Keratinocyte (primary cell): ENCODE results near the gene EPS8L2. TPM values are rescaled to one million over a fixed set of nuclear protein-coding genes. Genes with fewer than 3 reads are reported as not detected.

ENCODE experiments used
- DNase-seq: peaks from one replicate; pipeline ENCODE4 v3.0.0-alpha.2; 2011; ENCODE audit warnings: low read depth, missing footprints, low spot score
- FAIRE-seq: peaks from 2 replicates; lab custom pipeline; 2011; peaks lifted over from hg19 to GRCh38; lab: Jason Lieb, UNC
- H2AFZ ChIP-seq: 2 replicates; pipeline ENCODE4 v1.6.0; 2012; ENCODE audit warnings: low read length, control low read depth, inconsistent platforms; ENCODE audit not compliant: control insufficient read depth
- H3K27ac ChIP-seq: 2 replicates; pipeline ENCODE4 v1.5.1; 2011; ENCODE audit warnings: low read length; ENCODE audit not compliant: control insufficient read depth, insufficient read depth
- H3K27me3 ChIP-seq: 3 replicates; pipeline ENCODE4 v1.6.0; 2011; ENCODE audit warnings: low read length; ENCODE audit not compliant: control insufficient read depth, insufficient read depth; ENCODE audit errors: extremely low read depth
- H3K36me3 ChIP-seq, 2 experiments: 2 replicates in 1 of 2; 3 replicates in 1 of 2; pipeline ENCODE4 v1.5.1; 2011; ENCODE audit warnings: low read length in 2 of 2, mild to moderate bottlenecking in 1 of 2; ENCODE audit not compliant: control insufficient read depth in 2 of 2, insufficient read depth in 2 of 2; ENCODE audit errors: extremely low read depth in 1 of 2
- H3K4me1 ChIP-seq: 3 replicates; pipeline ENCODE4 v1.5.1; 2011; ENCODE audit warnings: low read length; ENCODE audit not compliant: control insufficient read depth, insufficient read depth; ENCODE audit errors: extremely low read depth
- H3K4me2 ChIP-seq: 3 replicates; pipeline ENCODE4 v1.6.0; 2011; ENCODE audit warnings: low read depth, low read length; ENCODE audit not compliant: control insufficient read depth, insufficient read depth; ENCODE audit errors: extremely low read depth
- H3K4me3 ChIP-seq, 3 experiments: fragments of 200-600 bp in 1 of 3; sonication (generic) in 1 of 3; 2 replicates in 2 of 3; 3 replicates in 1 of 3; pipeline ENCODE4 v1.5.1; 2011 to 2016; ENCODE audit warnings: low read length in 3 of 3, mild to moderate bottlenecking in 3 of 3, control low read depth in 2 of 3, inconsistent platforms in 1 of 3, low read depth in 1 of 3, mixed read lengths in 1 of 3, mixed run types in 1 of 3, moderate library complexity in 1 of 3; ENCODE audit not compliant: control insufficient read depth in 2 of 3, insufficient read depth in 2 of 3; ENCODE audit errors: extremely low read depth in 1 of 3
- H3K79me2 ChIP-seq: 2 replicates; pipeline ENCODE4 v1.6.0; 2012; ENCODE audit warnings: low read length; ENCODE audit not compliant: control insufficient read depth, insufficient read depth
- H3K9ac ChIP-seq: 3 replicates; pipeline ENCODE4 v1.6.0; 2011; ENCODE audit warnings: low read length; ENCODE audit not compliant: control insufficient read depth, insufficient read depth; ENCODE audit errors: extremely low read depth
- H3K9me1 ChIP-seq: 3 replicates; pipeline ENCODE4 v1.6.0; 2011; ENCODE audit warnings: low read length; ENCODE audit not compliant: control insufficient read depth, insufficient read depth; ENCODE audit errors: extremely low read depth
- H3K9me3 ChIP-seq: 2 replicates; pipeline ENCODE4 v1.5.1; 2012; ENCODE audit warnings: low read depth, low read length; ENCODE audit not compliant: control insufficient read depth
- H4K20me1 ChIP-seq: 3 replicates; pipeline ENCODE4 v1.6.0; 2011; ENCODE audit warnings: low read length; ENCODE audit not compliant: control insufficient read depth, insufficient read depth; ENCODE audit errors: extremely low read depth
- CTCF ChIP-seq, 3 experiments: IDR thresholded peaks in 1 of 3; conservative IDR thresholded peaks in 1 of 3; optimal IDR thresholded peaks in 1 of 3; 2 replicates in 2 of 3; 3 replicates in 1 of 3; pipeline versions ENCODE3 to v1.5.1; 2011; ENCODE audit warnings: low read length in 3 of 3, mild to moderate bottlenecking in 3 of 3, moderate library complexity in 2 of 3, control low read depth in 1 of 3, inconsistent platforms in 1 of 3; ENCODE audit not compliant: insufficient read depth in 2 of 3; ENCODE audit errors: extremely low read depth in 1 of 3
- EZH2 ChIP-seq: IDR thresholded peaks from one replicate; pipeline ENCODE4 v1.6.1; 2012; ENCODE audit warnings: inconsistent platforms, mild to moderate bottlenecking, low read length, moderate library complexity
- dilution Hi-C: fragments of 300-500 bp; cut with MboI; formaldehyde crosslinking; loops from one replicate; pipeline ENCODE4 v1.7.0; 2020; ENCODE audit warnings: low sequenced_read_pairs; ENCODE audit not compliant: extremely low pct_ligation_motif_present
- polyA plus RNA-seq, 5 experiments: library from polyadenylated mRNA; depleted of rRNA in 3 of 5; stranded (reverse) in 3 of 5; stranded (forward) in 1 of 5; unstranded in 1 of 5; fragments of >200 nt; gene quantifications; 1 replicate in 1 of 5; 2 replicates in 3 of 5; 3 replicates in 1 of 5; pipeline versions ENCODE4 v1.2.1 to v1.2.3, GENCODE V29; 2011 to 2012; ENCODE audit warnings: missing spikeins in 2 of 5, low read depth in 1 of 5, low replicate concordance in 1 of 5

The EPS8L2 gene
- polyA plus RNA-seq, 1 donor (not counting 4 experiments of a cell fraction or from before 2014, with no cell fraction given), result 114 TPM

- no peak overlapping the region for H3K27ac ChIP-seq
- no peak overlapping the region for H3K9ac ChIP-seq
- no peak overlapping the region for H3K4me2 ChIP-seq
- H4K20me1 ChIP-seq, result peaks cover 11% of the 10 kb centered on the region
- peaks cover 2% of the 10 kb centered on the region for H3K79me2 ChIP-seq
- no peak overlapping the region for H2AFZ ChIP-seq
- no peaks in the 10 kb centered on the region for H3K27me3 ChIP-seq
- peaks cover 3% of the 10 kb centered on the region for H3K9me1 ChIP-seq
- dilution Hi-C loops, result no loop called here
- peaks cover 19% of the 10 kb centered on the region for H3K4me1 ChIP-seq
- DNase-seq (no peak), FAIRE-seq (no peak)
- no peaks in the 10 kb centered on the region for H3K9me3 ChIP-seq
- TF ChIP-seq CTCF (optimal IDR thresholded peaks at IDR 0.05 in 1 of 3, IDR thresholded peaks at IDR 0.05 in 1 of 3, conservative IDR thresholded peaks at IDR 0.05 in 1 of 3; ENCODE audit: extremely low read depth in 1 of 3, insufficient read depth in 2 of 3, low read length in 3 of 3) (peak; percentile 48 to 79 (median 60)), EZH2 (no peak)
- peaks cover 35 to 41% of the 10 kb centered on the region in 2 experiments for H3K36me3 ChIP-seq
- H3K4me3 ChIP-seq, result no peak overlapping the region
These were observed 59.2 kb downstream of the EPS8L2 start for GRCh38 chr11:765025-765801.

- Histone ChIP-seq H4K20me1 (peaks cover 15% of the 10 kb centered on the region), H2AFZ (no peak overlapping the region), H3K4me1 (peaks cover 19% of the 10 kb centered on the region), H3K9ac (no peak overlapping the region), H3K36me3 (peaks cover 39 to 44% of the 10 kb centered on the region in 2 experiments), H3K27ac (no peak overlapping the region), H3K4me3 (no peak overlapping the region), H3K9me1 (peaks cover 3% of the 10 kb centered on the region), H3K4me2 (no peak overlapping the region), H3K27me3 (no peaks in the 10 kb centered on the region), H3K79me2 (peaks cover 6% of the 10 kb centered on the region), H3K9me3 (no peaks in the 10 kb centered on the region)
- dilution Hi-C loops, result no loop called here
- no peak for TF ChIP-seq CTCF (optimal IDR thresholded peaks at IDR 0.05 in 1 of 3, IDR thresholded peaks at IDR 0.05 in 1 of 3, conservative IDR thresholded peaks at IDR 0.05 in 1 of 3; ENCODE audit: extremely low read depth in 1 of 3, insufficient read depth in 2 of 3, low read length in 3 of 3)
- no peak for TF ChIP-seq EZH2
- DNase-seq (no peak), FAIRE-seq (no peak)
These were observed 59.7 kb downstream of the EPS8L2 start for GRCh38 chr11:765802-766091.
